MM.1S (cell line): Measurements from ENCODE around the gene CNFN.

Experiments
- CTCF ChIP-seq: fragments of 300-600 bp; sonication (generic); IDR thresholded peaks from 2 replicates; pipeline ENCODE4 v1.5.1; 2016; ENCODE audit warnings: antibody characterized with exemption, low read length, mixed read lengths
- EZH2 ChIP-seq: fragments of 300-600 bp; sonication (generic); optimal IDR thresholded peaks from 2 replicates; pipeline ENCODE3; 2017; ENCODE audit warnings: low read depth, mild to moderate bottlenecking, antibody characterized with exemption, low read length, mixed read lengths

- TF ChIP-seq EZH2, result no peak
- TF ChIP-seq CTCF, result no peak
Measured at GRCh38 chr19:42409477-42409876, 19.4 kb upstream of the CNFN start.
